Nucleus accumbens (tissue), 56 donors: Measurements from ENCODE around the gene MGAT2.
"Not testable (repeated sequence)": the region's sequence is repeated elsewhere in the genome, so short reads cannot be mapped to it uniquely, and the experiment has no call there.

Experiments used
- DNase-seq, 56 donors: peaks; one replicate each; lab custom pipeline; 2025; lab: John Stamatoyannopoulos, UW

Gene MGAT2

GRCh38 chr14:49620182-49621113 is at the start of gene MGAT2, which contains the start of gene RPL36AL:
TSS of gene MGAT2 (plus strand) at chr14:49620799. CDS start at chr14:49621269, 470 bp downstream.
TSS of gene RPL36AL (minus strand) at chr14:49620626. CDS start at chr14:49619104, 1,522 bp downstream.
- DNase-seq, result peak; percentile 61 to 98 (median 96)

GRCh38 chr14:49574038-49574437 is 46.6 kb upstream of the MGAT2 start:
- DNase-seq, result no peak

GRCh38 chr14:49578141-49578540 is 42.5 kb upstream of the MGAT2 start:
- DNase-seq, result no peak

GRCh38 chr14:49579841-49580240 is 40.8 kb upstream of the MGAT2 start:
- no peak for DNase-seq

GRCh38 chr14:49581209-49582112 is 39.1 kb upstream of the MGAT2 start:
- DNase-seq, result no peak

- DNase-seq, result no peak
These were observed 38.3 kb upstream of the MGAT2 start for GRCh38 chr14:49582113-49582977.

GRCh38 chr14:49583629-49584028 is 37.0 kb upstream of the MGAT2 start:
- DNase-seq, result no peak

GRCh38 chr14:49584058-49584457 is 36.5 kb upstream of the MGAT2 start:
- no peak for DNase-seq

- not testable (repeated sequence) for DNase-seq
These were observed 35.5 kb upstream of the MGAT2 start for GRCh38 chr14:49584981-49585640.

- peak; percentile 24 to 99 (median 94) for DNase-seq
These were observed 34.6 kb upstream of the MGAT2 start, which contains the start of gene RPS29 for GRCh38 chr14:49585803-49586672. TSS of gene RPS29 (minus strand) at chr14:49586380. CDS start at chr14:49586346, 34 bp downstream.

- DNase-seq, result peak in 10 of 56 donors; percentile 27 to 74 (median 52)
These were observed 33.7 kb upstream of the MGAT2 start for GRCh38 chr14:49586673-49587460.

GRCh38 chr14:49589387-49589786 is 31.2 kb upstream of the MGAT2 start:
- no peak for DNase-seq

- no peak for DNase-seq
These were observed 27.6 kb upstream of the MGAT2 start for GRCh38 chr14:49593016-49593415.

- peak in 8 of 56 donors; percentile 0 to 23 (median 2) for DNase-seq
These were observed 26.1 kb upstream of the MGAT2 start for GRCh38 chr14:49594347-49595091.

GRCh38 chr14:49598189-49598484 is 22.5 kb upstream of the MGAT2 start:
- DNase-seq, result peak in 5 of 56 donors; percentile 23 to 64 (median 47)

GRCh38 chr14:49598485-49599300 is 21.9 kb upstream of the MGAT2 start, which contains the start of gene LRR1:
TSS of gene LRR1 (plus strand) at chr14:49598940. CDS start at chr14:49599021, 81 bp downstream.
- DNase-seq, result peak in 54 of 56 donors; percentile 19 to 86 (median 68)
